ENCODE data around the gene NXT1. TPM values are rescaled to one million over a fixed set of nuclear protein-coding genes. Genes with fewer than 3 reads are reported as not detected.
A peak's percentile ranks its signal among the peaks of the same experiment; 100 is the strongest.

The NXT1 gene
- total RNA-seq, 4 donors from 2014 or later: 18.3 to 64.5 (median 43.9) TPM

- no peak overlapping the region for H3K27ac ChIP-seq
- no peak for TF ChIP-seq CTCF (IDR thresholded peaks at IDR 0.05)
- no peak for TF ChIP-seq POLR2AphosphoS5 (IDR thresholded peaks at IDR 0.05)
- TF ChIP-seq EP300 (IDR thresholded peaks at IDR 0.05): no peak
- no peak for TF ChIP-seq POLR2A (IDR thresholded peaks at IDR 0.05)
- no peak overlapping the region for H3K4me3 ChIP-seq
- H3K9me3 ChIP-seq: no peaks in the 10 kb centered on the region
- WGBS: 95% methylated on average over 5 of the region's 5 CpGs
- H3K4me1 ChIP-seq: peaks cover 5% of the 10 kb centered on the region
- H3K27me3 ChIP-seq: no peaks in the 10 kb centered on the region
- DNase-seq (ENCODE audit: low spot score in 2 of 2): no peak
- H3K36me3 ChIP-seq: no peaks in the 10 kb centered on the region
Measured at GRCh38 chr20:23336476-23336875, 14.1 kb upstream of the NXT1 start.

DNA sequence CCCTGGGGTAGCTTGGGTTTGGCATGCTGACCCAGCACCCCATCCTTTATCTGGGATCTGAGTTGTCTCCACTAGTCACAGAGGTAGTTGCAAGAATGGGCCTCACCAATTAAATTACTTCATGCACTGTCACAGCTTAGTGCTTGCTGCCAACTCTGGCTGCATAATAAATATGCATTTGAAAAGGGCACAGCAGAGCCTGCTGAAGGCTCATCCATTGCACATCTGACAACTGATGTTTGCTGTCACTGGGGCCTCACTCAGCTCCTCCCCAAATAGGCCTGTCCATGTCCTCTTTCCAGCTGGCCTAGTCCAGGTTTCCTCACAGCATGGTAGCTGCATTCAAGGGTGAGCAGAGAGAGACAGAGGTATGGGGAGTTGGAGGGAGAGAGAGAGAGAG lies 13.3 kb upstream of the NXT1 start:
- Histone ChIP-seq H3K36me3 (no peaks in the 10 kb centered on the region), H3K4me1 (peaks cover 5% of the 10 kb centered on the region), H3K27me3 (no peaks in the 10 kb centered on the region), H3K4me3 (no peak overlapping the region), H3K9me3 (no peaks in the 10 kb centered on the region), H3K27ac (no peak overlapping the region)
- TF ChIP-seq CTCF (IDR thresholded peaks at IDR 0.05) (no peak), EP300 (IDR thresholded peaks at IDR 0.05) (no peak), POLR2AphosphoS5 (IDR thresholded peaks at IDR 0.05) (no peak), POLR2A (IDR thresholded peaks at IDR 0.05) (no peak)
- DNase-seq (ENCODE audit: low spot score in 2 of 2): no peak

- Histone ChIP-seq H3K4me1 (peaks cover 5% of the 10 kb centered on the region), H3K4me3 (no peak overlapping the region), H3K27me3 (no peaks in the 10 kb centered on the region), H3K27ac (no peak overlapping the region), H3K9me3 (no peaks in the 10 kb centered on the region), H3K36me3 (no peaks in the 10 kb centered on the region)
- DNase-seq (ENCODE audit: low spot score in 2 of 2): no peak
- 78% methylated on average over 13 of the region's 13 CpGs for WGBS
- TF ChIP-seq EP300 (IDR thresholded peaks at IDR 0.05) (no peak), POLR2A (IDR thresholded peaks at IDR 0.05) (no peak), CTCF (IDR thresholded peaks at IDR 0.05) (no peak), POLR2AphosphoS5 (IDR thresholded peaks at IDR 0.05) (no peak)
Measured at GRCh38 chr20:23339986-23340385, 10.6 kb upstream of the NXT1 start.

DNA sequence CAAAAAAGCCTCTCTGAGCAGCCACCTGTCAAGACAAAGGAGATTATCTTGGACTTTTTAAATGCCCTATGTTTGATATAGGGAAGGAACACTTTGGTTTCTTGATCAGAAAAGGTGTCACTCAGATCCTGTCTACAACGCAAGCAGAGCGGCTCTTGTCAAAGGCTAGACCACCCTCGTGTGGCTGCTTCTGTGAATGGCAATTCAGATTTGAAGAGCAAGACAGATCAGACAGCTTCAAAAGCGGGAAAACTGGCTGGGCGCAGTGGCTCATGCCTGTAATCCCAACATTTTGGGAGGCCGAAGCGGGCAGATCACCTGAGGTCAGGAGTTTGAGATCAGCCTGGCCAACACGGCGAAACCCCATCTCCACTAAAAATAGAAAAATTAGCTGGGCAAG lies 10.1 kb upstream of the NXT1 start:
- H3K4me3 ChIP-seq: no peak overlapping the region
- H3K4me1 ChIP-seq: peaks cover 5% of the 10 kb centered on the region
- H3K27ac ChIP-seq: no peak overlapping the region
- no peaks in the 10 kb centered on the region for H3K36me3 ChIP-seq
- DNase-seq (ENCODE audit: low spot score in 2 of 2): peak in 1 of 2 donors; percentile 81
- no peaks in the 10 kb centered on the region for H3K27me3 ChIP-seq
- WGBS: 20% methylated on average over 9 of the region's 9 CpGs
- TF ChIP-seq POLR2A (IDR thresholded peaks at IDR 0.05) (no peak), EP300 (IDR thresholded peaks at IDR 0.05) (no peak), CTCF (IDR thresholded peaks at IDR 0.05) (peak; percentile 65 to 69), POLR2AphosphoS5 (IDR thresholded peaks at IDR 0.05) (no peak)
- no peaks in the 10 kb centered on the region for H3K9me3 ChIP-seq

DNA sequence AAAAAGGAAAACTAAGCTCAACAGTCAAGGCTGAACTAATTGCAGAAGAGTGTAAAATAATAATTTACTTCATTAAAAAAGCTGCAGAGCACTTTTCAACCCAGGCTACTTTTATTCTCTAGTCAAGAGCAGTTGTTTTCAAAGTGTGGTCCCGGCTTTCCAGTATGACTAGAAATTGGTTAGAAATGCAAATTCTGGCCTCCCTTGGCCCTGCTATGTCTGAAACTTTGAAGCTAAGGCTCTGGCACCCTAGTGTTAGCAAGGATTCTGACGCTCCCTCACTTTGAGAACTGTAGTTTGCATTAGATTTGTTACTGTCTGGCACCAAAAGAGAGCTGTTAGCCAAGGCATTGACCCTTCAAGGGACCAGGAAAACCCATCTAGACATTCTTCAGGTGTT lies 9.5 kb upstream of the NXT1 start:
- TF ChIP-seq CTCF (IDR thresholded peaks at IDR 0.05) (no peak), POLR2AphosphoS5 (IDR thresholded peaks at IDR 0.05) (no peak), EP300 (IDR thresholded peaks at IDR 0.05) (no peak), POLR2A (IDR thresholded peaks at IDR 0.05) (no peak)
- WGBS: 68% methylated on average over 2 of the region's 2 CpGs
- no peak for DNase-seq (ENCODE audit: low spot score in 2 of 2)
- peaks cover 5% of the 10 kb centered on the region for H3K4me1 ChIP-seq
- no peaks in the 10 kb centered on the region for H3K9me3 ChIP-seq
- H3K27ac ChIP-seq: no peak overlapping the region
- H3K36me3 ChIP-seq: no peaks in the 10 kb centered on the region
- no peaks in the 10 kb centered on the region for H3K27me3 ChIP-seq
- no peak overlapping the region for H3K4me3 ChIP-seq
